ENCODE results near the gene SINHCAF.
A peak's percentile ranks its signal among the peaks of the same experiment; 100 is the strongest.
"Not testable (repeated sequence)": the region's sequence is repeated elsewhere in the genome, so short reads cannot be mapped to it uniquely, and the experiment has no call there.

The SINHCAF gene

GRCh38 chr12:31325877-31326631 lies at the start of gene SINHCAF:
Gene SINHCAF (minus strand): TSS chr12:31326150. CDS start chr12:31298204, 27,946 bp downstream.
- H3K79me2 ChIP-seq (ENCODE audit: control insufficient read depth, insufficient read depth, low read length, unreplicated experiment) = peaks cover 43% of the 10 kb centered on the region
- peak within 1 kb of the TSS; percentile 93 for H2AFZ ChIP-seq (ENCODE audit: low read length, unreplicated experiment)

DNA sequence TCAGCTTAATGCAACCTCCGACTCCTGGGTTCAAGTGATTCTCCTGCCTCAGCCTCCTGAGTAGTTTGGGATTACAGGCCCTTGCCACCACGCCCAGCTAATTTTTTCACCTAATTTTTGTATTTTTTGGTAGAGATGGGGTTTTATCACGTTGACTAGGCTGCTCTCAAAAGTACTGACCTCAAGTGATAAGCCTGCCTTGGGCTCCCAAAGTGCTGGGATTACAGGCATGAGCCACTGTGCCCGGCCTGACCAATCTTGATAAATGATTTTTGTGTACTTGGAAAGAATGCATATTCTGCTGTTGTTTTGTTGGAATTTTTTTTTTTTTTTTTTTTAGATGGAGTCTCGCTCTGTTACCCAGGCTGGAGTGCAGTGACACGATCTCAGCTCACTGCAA lies 49.5 kb upstream of the SINHCAF start:
- H2AFZ ChIP-seq (ENCODE audit: low read length, unreplicated experiment); H3K4me1 ChIP-seq (ENCODE audit: control insufficient read depth, insufficient read depth, low read length, unreplicated experiment); H3K4me3 ChIP-seq (ENCODE audit: low read depth, low read length); H3K27me3 ChIP-seq (ENCODE audit: insufficient read depth, low read length); H3K79me2 ChIP-seq (ENCODE audit: control insufficient read depth, insufficient read depth, low read length, unreplicated experiment); H3K36me3 ChIP-seq (ENCODE audit: insufficient read depth, low read length); H3K27ac ChIP-seq (ENCODE audit: low read depth, low read length): not testable (repeated sequence)

More at GRCh38 chr12:31325877-31326631, at the start of gene SINHCAF:
- Histone ChIP-seq H3K27me3 (ENCODE audit: insufficient read depth, low read length) (peaks cover 8% of the 10 kb centered on the region), H3K36me3 (ENCODE audit: insufficient read depth, low read length) (no peaks in the 10 kb centered on the region), H3K27ac (ENCODE audit: low read depth, low read length) (peak within 1 kb of the TSS; percentile 5; the same call in 1 of the 2 replicates), H3K4me3 (ENCODE audit: low read depth, low read length) (peak within 1 kb of the TSS; percentile 83), H3K4me1 (ENCODE audit: control insufficient read depth, insufficient read depth, low read length, unreplicated experiment) (peaks cover 11% of the 10 kb centered on the region)

- no peaks in the 10 kb centered on the region for H3K79me2 ChIP-seq (ENCODE audit: control insufficient read depth, insufficient read depth, low read length, unreplicated experiment)
- H3K27ac ChIP-seq (ENCODE audit: low read depth, low read length) = no peak overlapping the region
- no peak overlapping the region for H2AFZ ChIP-seq (ENCODE audit: low read length, unreplicated experiment)
- H3K27me3 ChIP-seq (ENCODE audit: insufficient read depth, low read length) = no peaks in the 10 kb centered on the region
- H3K4me1 ChIP-seq (ENCODE audit: control insufficient read depth, insufficient read depth, low read length, unreplicated experiment) = peaks cover 9% of the 10 kb centered on the region
- H3K36me3 ChIP-seq (ENCODE audit: insufficient read depth, low read length) = no peaks in the 10 kb centered on the region
- no peak overlapping the region for H3K4me3 ChIP-seq (ENCODE audit: low read depth, low read length)
These were observed 45.3 kb upstream of the SINHCAF start for GRCh38 chr12:31371256-31371620.

DNA sequence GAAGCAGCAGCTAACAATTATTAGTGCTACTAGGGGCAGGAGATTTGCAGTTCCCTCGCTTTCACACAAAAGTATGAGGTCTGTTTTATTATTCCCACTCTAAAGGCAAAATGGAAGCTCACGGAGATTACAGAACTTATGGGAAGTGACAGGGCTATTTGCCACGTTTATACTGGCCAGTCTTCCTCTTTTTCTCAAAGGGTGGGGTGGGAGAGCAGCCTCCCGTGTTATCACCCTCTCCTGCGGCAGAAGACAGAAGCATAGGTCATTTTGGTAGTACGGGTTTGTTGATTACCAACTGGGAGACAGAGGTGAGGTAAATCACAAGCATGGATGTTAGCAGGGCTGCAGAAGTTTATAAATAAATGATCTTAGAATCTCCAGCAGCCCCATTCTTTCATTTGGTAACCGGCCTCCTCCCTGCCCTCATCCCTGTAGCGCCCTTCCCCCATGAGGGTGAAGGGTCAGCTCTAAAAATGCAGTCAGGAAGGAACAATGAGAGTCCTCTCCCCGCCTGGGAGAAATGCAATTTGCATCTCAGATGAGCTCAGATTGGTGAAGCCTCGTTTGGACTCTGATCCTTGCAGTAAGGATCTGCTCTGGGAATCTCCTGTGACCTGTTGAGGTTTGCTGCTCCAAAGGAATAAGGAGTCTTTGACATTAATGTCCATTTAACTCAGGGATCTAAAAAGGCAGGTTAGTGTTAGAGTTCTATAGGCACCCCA lies 44.7 kb upstream of the SINHCAF start:
- no peak overlapping the region for H3K27ac ChIP-seq (ENCODE audit: low read depth, low read length)
- H3K4me1 ChIP-seq (ENCODE audit: control insufficient read depth, insufficient read depth, low read length, unreplicated experiment) = peaks cover 9% of the 10 kb centered on the region
- peak overlapping the region; percentile 97 for H2AFZ ChIP-seq (ENCODE audit: low read length, unreplicated experiment)
- peak overlapping the region; percentile 62 for H3K4me3 ChIP-seq (ENCODE audit: low read depth, low read length)
- no peaks in the 10 kb centered on the region for H3K36me3 ChIP-seq (ENCODE audit: insufficient read depth, low read length)
- H3K79me2 ChIP-seq (ENCODE audit: control insufficient read depth, insufficient read depth, low read length, unreplicated experiment) = no peaks in the 10 kb centered on the region
- H3K27me3 ChIP-seq (ENCODE audit: insufficient read depth, low read length) = no peaks in the 10 kb centered on the region

DNA sequence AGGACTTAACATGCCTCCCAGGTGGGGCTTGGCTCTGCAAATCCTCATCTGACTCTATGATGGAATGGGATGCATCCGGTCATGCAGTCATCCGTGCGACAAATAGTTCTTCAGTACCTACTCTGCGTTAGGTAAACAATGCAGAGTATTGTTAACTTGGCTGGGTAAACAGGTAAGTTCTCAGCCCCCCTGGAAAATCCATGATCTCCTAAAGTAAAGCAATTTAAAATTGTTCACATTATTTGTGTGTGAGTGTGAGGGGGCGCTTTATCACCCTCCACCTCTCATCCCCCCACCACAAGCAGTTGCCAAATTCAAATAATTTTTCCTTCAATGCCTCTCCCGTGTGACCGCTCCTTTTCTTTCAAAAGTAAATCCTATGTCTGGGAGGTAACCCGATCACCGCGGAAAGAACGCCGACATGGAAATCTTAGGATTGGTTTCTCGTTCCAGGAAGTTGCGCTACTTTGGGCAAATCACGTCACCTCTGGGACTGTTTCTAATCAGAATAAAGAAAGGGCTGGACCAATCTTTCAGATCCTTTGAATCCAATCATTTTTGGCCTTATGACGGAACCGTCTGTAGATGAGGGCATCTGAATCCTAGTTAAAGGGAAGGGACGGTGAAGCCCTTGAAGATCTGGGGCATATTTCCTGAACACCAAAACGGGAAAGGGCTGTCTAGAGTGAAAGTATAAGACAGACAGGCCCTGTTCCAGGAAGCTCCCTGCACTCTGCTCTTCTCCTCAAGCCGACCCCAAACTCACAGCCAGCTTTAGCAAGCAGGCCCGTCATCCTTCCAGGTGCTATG lies 44.0 kb upstream of the SINHCAF start:
- Histone ChIP-seq H3K79me2 (ENCODE audit: control insufficient read depth, insufficient read depth, low read length, unreplicated experiment) (no peaks in the 10 kb centered on the region), H3K36me3 (ENCODE audit: insufficient read depth, low read length) (no peaks in the 10 kb centered on the region), H3K27ac (ENCODE audit: low read depth, low read length) (no peak overlapping the region), H3K4me3 (ENCODE audit: low read depth, low read length) (peak overlapping the region; percentile 62), H3K4me1 (ENCODE audit: control insufficient read depth, insufficient read depth, low read length, unreplicated experiment) (peaks cover 9% of the 10 kb centered on the region), H2AFZ (ENCODE audit: low read length, unreplicated experiment) (peak overlapping the region; percentile 97), H3K27me3 (ENCODE audit: insufficient read depth, low read length) (no peaks in the 10 kb centered on the region)

GRCh38 chr12:31368666-31369361 lies 42.9 kb upstream of the SINHCAF start:
- Histone ChIP-seq H3K36me3 (ENCODE audit: insufficient read depth, low read length) (no peaks in the 10 kb centered on the region), H3K4me1 (ENCODE audit: control insufficient read depth, insufficient read depth, low read length, unreplicated experiment) (peaks cover 9% of the 10 kb centered on the region), H2AFZ (ENCODE audit: low read length, unreplicated experiment) (peak overlapping the region; percentile 97), H3K27me3 (ENCODE audit: insufficient read depth, low read length) (no peaks in the 10 kb centered on the region), H3K79me2 (ENCODE audit: control insufficient read depth, insufficient read depth, low read length, unreplicated experiment) (no peaks in the 10 kb centered on the region), H3K4me3 (ENCODE audit: low read depth, low read length) (no peak overlapping the region), H3K27ac (ENCODE audit: low read depth, low read length) (no peak overlapping the region)

GRCh38 chr12:31366104-31366621 lies 40.2 kb upstream of the SINHCAF start:
- peaks cover 9% of the 10 kb centered on the region for H3K4me1 ChIP-seq (ENCODE audit: control insufficient read depth, insufficient read depth, low read length, unreplicated experiment)
- no peak overlapping the region for H3K4me3 ChIP-seq (ENCODE audit: low read depth, low read length)
- H3K79me2 ChIP-seq (ENCODE audit: control insufficient read depth, insufficient read depth, low read length, unreplicated experiment) = no peaks in the 10 kb centered on the region
- no peak overlapping the region for H2AFZ ChIP-seq (ENCODE audit: low read length, unreplicated experiment)
- no peaks in the 10 kb centered on the region for H3K27me3 ChIP-seq (ENCODE audit: insufficient read depth, low read length)
- no peak overlapping the region for H3K27ac ChIP-seq (ENCODE audit: low read depth, low read length)
- H3K36me3 ChIP-seq (ENCODE audit: insufficient read depth, low read length) = no peaks in the 10 kb centered on the region

DNA sequence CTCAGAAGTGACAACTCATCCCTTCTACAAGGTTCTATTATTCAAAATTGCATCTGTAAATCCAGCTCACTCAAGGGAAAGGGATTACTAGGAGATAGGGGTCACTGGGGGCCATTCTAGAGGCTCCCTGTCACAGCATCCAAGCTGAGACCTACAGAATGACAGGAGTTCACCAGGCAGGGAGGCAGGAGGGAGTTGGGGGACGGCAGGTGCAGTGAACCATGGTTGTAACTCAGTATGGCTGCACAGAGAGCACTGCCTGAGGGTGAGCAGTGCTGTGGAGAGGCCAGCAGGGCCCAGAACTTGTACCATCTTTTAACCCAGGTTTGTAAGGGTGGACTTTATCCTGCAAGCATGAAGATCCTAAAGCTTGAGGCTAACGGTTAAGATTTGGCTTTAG lies 37.9 kb upstream of the SINHCAF start:
- Histone ChIP-seq H3K27ac (ENCODE audit: low read depth, low read length) (no peak overlapping the region), H3K79me2 (ENCODE audit: control insufficient read depth, insufficient read depth, low read length, unreplicated experiment) (no peaks in the 10 kb centered on the region), H3K4me3 (ENCODE audit: low read depth, low read length) (no peak overlapping the region), H2AFZ (ENCODE audit: low read length, unreplicated experiment) (no peak overlapping the region), H3K27me3 (ENCODE audit: insufficient read depth, low read length) (no peaks in the 10 kb centered on the region), H3K36me3 (ENCODE audit: insufficient read depth, low read length) (no peaks in the 10 kb centered on the region), H3K4me1 (ENCODE audit: control insufficient read depth, insufficient read depth, low read length, unreplicated experiment) (no peaks in the 10 kb centered on the region)

GRCh38 chr12:31363416-31363809 lies 37.5 kb upstream of the SINHCAF start:
- no peaks in the 10 kb centered on the region for H3K36me3 ChIP-seq (ENCODE audit: insufficient read depth, low read length)
- H3K27me3 ChIP-seq (ENCODE audit: insufficient read depth, low read length) = no peaks in the 10 kb centered on the region
- no peak overlapping the region for H3K27ac ChIP-seq (ENCODE audit: low read depth, low read length)
- H2AFZ ChIP-seq (ENCODE audit: low read length, unreplicated experiment) = no peak overlapping the region
- no peaks in the 10 kb centered on the region for H3K4me1 ChIP-seq (ENCODE audit: control insufficient read depth, insufficient read depth, low read length, unreplicated experiment)
- no peaks in the 10 kb centered on the region for H3K79me2 ChIP-seq (ENCODE audit: control insufficient read depth, insufficient read depth, low read length, unreplicated experiment)
- no peak overlapping the region for H3K4me3 ChIP-seq (ENCODE audit: low read depth, low read length)
